Caco-2 (cell line): Measurements from ENCODE around the gene PCBD1. TPM values are rescaled to one million over a fixed set of nuclear protein-coding genes. Genes with fewer than 3 reads are reported as not detected.

ENCODE experiments used
- BruUV-seq: library from RNA; stranded (reverse); fragments of 400-500 nt; replicated peaks from 2 replicates; lab custom pipeline; 2021; lab: Mats Ljungman, UMichigan
- CTCF ChIA-PET: fragments of 300-600 bp; sonication (Branson Sonifier 250); formaldehyde crosslinking; loops from one replicate; lab custom pipeline; 2022; ENCODE audit warnings: antibody characterized with exemption; lab: Charles Lee
- POLR2A ChIA-PET: fragments of 300-600 bp; sonication (Branson Sonifier 250); formaldehyde crosslinking; loops from one replicate; lab custom pipeline; 2022; ENCODE audit warnings: antibody characterized with exemption; lab: Charles Lee
- DNase-seq, 2 experiments: peaks; one replicate each; pipeline versions ENCODE4 v3.0.0 to v3.0.0-alpha.2; 2020 to 2022
- H3K27me3 ChIP-seq: replicated peaks from 2 replicates; pipeline ENCODE4 v1.6.0; 2011; ENCODE audit warnings: low read length; ENCODE audit not compliant: control insufficient read depth, insufficient read depth
- H3K36me3 ChIP-seq: 2 replicates; pipeline ENCODE4 v1.5.1; 2011; ENCODE audit warnings: low read length; ENCODE audit not compliant: control insufficient read depth, insufficient read depth
- H3K4me1 ChIP-seq: fragments of 250-450 bp; sonication (Bioruptor Pico); 2 replicates; pipeline ENCODE4 v1.5.1; 2020; ENCODE audit warnings: mild to moderate bottlenecking
- H3K4me3 ChIP-seq: 2 replicates; pipeline ENCODE4 v1.5.1; 2011; ENCODE audit warnings: low read depth, mild to moderate bottlenecking, control low read depth, low read length
- H3K9me3 ChIP-seq: fragments of 250-450 bp; sonication (Bioruptor Pico); 2 replicates; pipeline ENCODE4 v1.5.1; 2020; ENCODE audit warnings: mild to moderate bottlenecking, moderate library complexity
- H3K27ac Mint-ChIP-seq: one replicate; pipeline ENCODE4 v1.8.0; 2022; ENCODE audit warnings: mixed read lengths; ENCODE audit not compliant: unreplicated experiment
- H3K27me3 Mint-ChIP-seq: one replicate; pipeline ENCODE4 v1.8.0; 2022; ENCODE audit warnings: mixed read lengths; ENCODE audit not compliant: insufficient read depth, unreplicated experiment
- H3K36me3 Mint-ChIP-seq: one replicate; pipeline ENCODE4 v1.8.0; 2022; ENCODE audit warnings: mild to moderate bottlenecking, mixed read lengths; ENCODE audit not compliant: insufficient read depth, unreplicated experiment
- H3K4me1 Mint-ChIP-seq: one replicate; pipeline ENCODE4 v1.8.0; 2022; ENCODE audit warnings: low read depth, mixed read lengths; ENCODE audit not compliant: unreplicated experiment
- H3K4me3 Mint-ChIP-seq: one replicate; pipeline ENCODE4 v1.8.0; 2022; ENCODE audit warnings: mild to moderate bottlenecking, moderate library complexity, mixed read lengths; ENCODE audit not compliant: unreplicated experiment
- H3K9me3 Mint-ChIP-seq: one replicate; pipeline ENCODE4 v1.8.0; 2022; ENCODE audit warnings: mixed read lengths; ENCODE audit not compliant: unreplicated experiment
- CTCF ChIP-seq, 2 experiments: fragments of 200-600 bp in 1 of 2; IDR thresholded peaks; 1 replicate in 1 of 2; 2 replicates in 1 of 2; pipeline versions ENCODE4 v1.5.1 to v1.8.0; 2011 to 2022; ENCODE audit warnings: antibody characterized with exemption in 1 of 2, control low read depth in 1 of 2, inconsistent platforms in 1 of 2, low read depth in 1 of 2, low read length in 1 of 2, mild to moderate bottlenecking in 1 of 2, moderate library complexity in 1 of 2; ENCODE audit not compliant: insufficient read depth in 1 of 2, severe bottlenecking in 1 of 2, unreplicated experiment in 1 of 2
- intact Hi-C: fragments of 100-400 bp; cut with micrococcal nuclease; formaldehyde crosslinking; loops from one replicate; pipeline ENCODE4 v1.10.0; 2022; ENCODE audit not compliant: unreplicated experiment
- total RNA-seq: library from RNA; stranded (reverse); gene quantifications from 2 replicates; pipeline ENCODE4 v1.2.3, GENCODE V29; 2022

The PCBD1 gene
- total RNA-seq, 1 experiment from 2014 or later = 252 TPM

GRCh38 chr10:70884741-70885140, 3.6 kb downstream of the PCBD1 start:
- H3K27ac Mint-ChIP-seq = no peak overlapping the region
- peaks cover 15% of the 10 kb centered on the region for H3K4me1 Mint-ChIP-seq
- no TSS peak for BruUV-seq
- no peaks in the 10 kb centered on the region for H3K27me3 ChIP-seq
- H3K36me3 ChIP-seq = peaks cover 14% of the 10 kb centered on the region
- DNase-seq = no peak
- TF ChIP-seq CTCF (IDR thresholded peaks at IDR 0.05; ENCODE audit: insufficient read depth in 1 of 2, low read depth in 1 of 2, low read length in 1 of 2, severe bottlenecking in 1 of 2, unreplicated experiment in 1 of 2) = no peak
- H3K9me3 ChIP-seq = no peaks in the 10 kb centered on the region
- no peaks in the 10 kb centered on the region for H3K9me3 Mint-ChIP-seq
- peaks cover 13% of the 10 kb centered on the region for H3K4me1 ChIP-seq
- H3K36me3 Mint-ChIP-seq = peaks cover 68% of the 10 kb centered on the region
- no peak overlapping the region for H3K4me3 ChIP-seq
- CTCF ChIA-PET = no interaction called here
- no peak overlapping the region for H3K4me3 Mint-ChIP-seq
- intact Hi-C loops = no loop called here
- no peaks in the 10 kb centered on the region for H3K27me3 Mint-ChIP-seq
- POLR2A ChIA-PET = no interaction called here

GRCh38 chr10:70880077-70880534, 8.3 kb downstream of the PCBD1 start:
- DNase-seq = peak; percentile 87 to 91
- Mint-ChIP-seq H3K36me3 (peaks cover 73% of the 10 kb centered on the region), H3K4me1 (no peaks in the 10 kb centered on the region), H3K27ac (no peak overlapping the region), H3K27me3 (no peaks in the 10 kb centered on the region), H3K9me3 (no peaks in the 10 kb centered on the region), H3K4me3 (no peak overlapping the region)
- CTCF ChIA-PET = interaction anchor here (1.2 to 1.5 kb wide), 2 partner anchors 119 to 329 kb away, joined by 3 read pairs; no protein-coding TSS in a partner anchor
- Histone ChIP-seq H3K4me1 (no peaks in the 10 kb centered on the region), H3K27me3 (no peaks in the 10 kb centered on the region), H3K9me3 (no peaks in the 10 kb centered on the region), H3K36me3 (peaks cover 14% of the 10 kb centered on the region), H3K4me3 (no peak overlapping the region)
- intact Hi-C loops = loop anchor here (1.0 kb wide), 4 partner anchors 8 to 330 kb away; partner anchors contain the start of genes PCBD1 and SGPL1
- TF ChIP-seq CTCF (IDR thresholded peaks at IDR 0.05; ENCODE audit: insufficient read depth in 1 of 2, low read depth in 1 of 2, low read length in 1 of 2, severe bottlenecking in 1 of 2, unreplicated experiment in 1 of 2) = peak; percentile 98
- no TSS peak for BruUV-seq
- POLR2A ChIA-PET = no interaction called here

- H3K9me3 Mint-ChIP-seq = no peaks in the 10 kb centered on the region
- ChIA-PET CTCF (interaction anchor here (1.2 to 1.6 kb wide), 3 partner anchors 8 to 330 kb away, joined by 3 to 4 read pairs (median 3); no protein-coding TSS in a partner anchor), POLR2A (no interaction called here)
- no peaks in the 10 kb centered on the region for H3K27me3 ChIP-seq
- no peaks in the 10 kb centered on the region for H3K4me1 Mint-ChIP-seq
- H3K4me1 ChIP-seq = no peaks in the 10 kb centered on the region; the same call in 1 of the 2 replicates
- peaks cover 11% of the 10 kb centered on the region for H3K36me3 ChIP-seq
- peaks cover 67% of the 10 kb centered on the region for H3K36me3 Mint-ChIP-seq
- no peak overlapping the region for H3K4me3 ChIP-seq
- no peak for TF ChIP-seq CTCF (IDR thresholded peaks at IDR 0.05; ENCODE audit: insufficient read depth in 1 of 2, low read depth in 1 of 2, low read length in 1 of 2, severe bottlenecking in 1 of 2, unreplicated experiment in 1 of 2)
- intact Hi-C loops = no loop called here
- H3K4me3 Mint-ChIP-seq = no peak overlapping the region
- H3K9me3 ChIP-seq = no peaks in the 10 kb centered on the region
- no peak overlapping the region for H3K27ac Mint-ChIP-seq
- no peaks in the 10 kb centered on the region for H3K27me3 Mint-ChIP-seq
- DNase-seq = no peak
- BruUV-seq = no TSS peak
These were observed 9.2 kb downstream of the PCBD1 start for GRCh38 chr10:70879207-70879606.
